ENCODE results near the gene CASP12. TPM values are rescaled to one million over a fixed set of nuclear protein-coding genes. Genes with fewer than 3 reads are reported as not detected.

Gene CASP12
- total and polyA plus RNA-seq, 2 experiments from 2014 or later = not detected

GRCh38 chr11:104916442-104916841 is 18.2 kb upstream of the CASP12 start:
- Histone ChIP-seq H3K79me2 (replicated peaks; ENCODE audit: insufficient read depth) (no peaks in the 10 kb centered on the region), H3K27me3 (ENCODE audit: insufficient read depth) (no peaks in the 10 kb centered on the region), H3F3A (replicated peaks; ENCODE audit: low read depth) (no peaks in the 10 kb centered on the region), H3K4me1 (ENCODE audit: insufficient read depth) (no peaks in the 10 kb centered on the region), H3K4me3 (no peak overlapping the region), H3K27ac (ENCODE audit: low read depth) (no peak overlapping the region), H2AFZ (no peak overlapping the region), H3K4me2 (no peak overlapping the region), H3K9me2 (ENCODE audit: insufficient read depth) (no peaks in the 10 kb centered on the region), H4K20me1 (replicated peaks; ENCODE audit: insufficient read depth) (no peaks in the 10 kb centered on the region), H3K36me3 (ENCODE audit: insufficient read depth) (no peaks in the 10 kb centered on the region)
- DNase-seq (ENCODE audit: low spot score) (no peak), ATAC-seq (no peak)
- no peaks in the 10 kb centered on the region for H3K9me3 Mint-ChIP-seq
- H3K27ac Mint-ChIP-seq = no peak overlapping the region
- 0 out of 3 replicates have a peak, but pooled peaks cover 4% of the 10 kb centered on the region for H3K36me3 Mint-ChIP-seq (ENCODE audit: low read depth)
- H3K4me1 Mint-ChIP-seq = peaks cover 2% of the 10 kb centered on the region; the same call in 2 of the 3 replicates
- H3K27me3 Mint-ChIP-seq (ENCODE audit: insufficient read depth, low read depth, poor library complexity) = peaks cover 4% of the 10 kb centered on the region
- H3K4me3 Mint-ChIP-seq = no peak overlapping the region
- TF ChIP-seq REST (IDR thresholded peaks at IDR 0.05; ENCODE audit: unreplicated experiment) = no peak

GRCh38 chr11:104912102-104912501 is 13.8 kb upstream of the CASP12 start:
- H3K9me2 ChIP-seq (ENCODE audit: insufficient read depth) = peaks cover 2% of the 10 kb centered on the region; the same call in 1 of the 2 replicates
- no peaks in the 10 kb centered on the region for H3K4me1 Mint-ChIP-seq
- no peak overlapping the region for H3K4me3 Mint-ChIP-seq
- no peaks in the 10 kb centered on the region for H3K4me1 ChIP-seq (ENCODE audit: insufficient read depth)
- no peak for DNase-seq (ENCODE audit: low spot score)
- H3K9me3 Mint-ChIP-seq = no peaks in the 10 kb centered on the region
- peak overlapping the region; percentile 75 for H3K27ac Mint-ChIP-seq
- no peaks in the 10 kb centered on the region for H3K27me3 ChIP-seq (ENCODE audit: insufficient read depth)
- H3K79me2 ChIP-seq (replicated peaks; ENCODE audit: insufficient read depth) = no peaks in the 10 kb centered on the region
- H3K27ac ChIP-seq (ENCODE audit: low read depth) = no peak overlapping the region
- no peaks in the 10 kb centered on the region; the same call in 1 of the 2 replicates for H3K36me3 ChIP-seq (ENCODE audit: insufficient read depth)
- no peaks in the 10 kb centered on the region for H3K36me3 Mint-ChIP-seq (ENCODE audit: low read depth)
- no peak for ATAC-seq
- H3K4me2 ChIP-seq = no peak overlapping the region
- H3K27me3 Mint-ChIP-seq (ENCODE audit: insufficient read depth, low read depth, poor library complexity) = peaks cover 5% of the 10 kb centered on the region
- no peak overlapping the region for H2AFZ ChIP-seq
- H3K4me3 ChIP-seq = no peak overlapping the region
- H4K20me1 ChIP-seq (replicated peaks; ENCODE audit: insufficient read depth) = no peaks in the 10 kb centered on the region
- H3F3A ChIP-seq (replicated peaks; ENCODE audit: low read depth) = no peaks in the 10 kb centered on the region
- TF ChIP-seq ZNF331 (CRISPR knock-in tag; IDR thresholded peaks at IDR 0.05; ENCODE audit: low read depth) (no peak), POLR2AphosphoS5 (IDR thresholded peaks at IDR 0.05; ENCODE audit: low read depth) (no peak), EZH2 (IDR thresholded peaks at IDR 0.05; ENCODE audit: low read depth, unreplicated experiment) (no peak), ZNF462 (CRISPR knock-in tag; IDR thresholded peaks at IDR 0.05) (no peak), ZNF114 (CRISPR knock-in tag; IDR thresholded peaks at IDR 0.05) (no peak), CTCF (conservative IDR thresholded peaks at IDR 0.05; ENCODE audit: low read depth in 2 of 2) (no peak), CREB1 (CRISPR knock-in tag; IDR thresholded peaks at IDR 0.05; ENCODE audit: low read depth) (no peak), JUNB (IDR thresholded peaks at IDR 0.05; ENCODE audit: unreplicated experiment) (no peak), ETS1 (IDR thresholded peaks at IDR 0.05) (no peak)

Data from GM23338 (cell line).